Measurements from ENCODE around the gene ADGRB2.
A peak's percentile ranks its signal among the peaks of the same experiment; 100 is the strongest.

Gene ADGRB2

GRCh38 chr1:31789259-31790065 is 25.3 kb upstream of the ADGRB2 start:
- Histone ChIP-seq H3K4me1 (peaks cover 16% of the 10 kb centered on the region), H3K27me3 (no peaks in the 10 kb centered on the region), H3K36me3 (no peaks in the 10 kb centered on the region), H3K9me3 (no peaks in the 10 kb centered on the region), H3K4me3 (ENCODE audit: low read depth, low read length) (peak overlapping the region; percentile 65)
- peak; percentile 91 for DNase-seq
- TF ChIP-seq CTCF (IDR thresholded peaks at IDR 0.05; ENCODE audit: low read depth, low read length) = peak; percentile 69

- H3K4me1 ChIP-seq = peaks cover 23% of the 10 kb centered on the region
- no peaks in the 10 kb centered on the region for H3K36me3 ChIP-seq
- no peaks in the 10 kb centered on the region for H3K27me3 ChIP-seq
- H3K9me3 ChIP-seq = no peaks in the 10 kb centered on the region
- H3K4me3 ChIP-seq (ENCODE audit: low read depth, low read length) = peak overlapping the region; percentile 65
- TF ChIP-seq CTCF (IDR thresholded peaks at IDR 0.05; ENCODE audit: low read depth, low read length) = no peak
- peak; percentile 35 for DNase-seq
Measured at GRCh38 chr1:31788825-31789256, 24.7 kb upstream of the ADGRB2 start.

GRCh38 chr1:31788138-31788824 is 24.1 kb upstream of the ADGRB2 start:
- peak overlapping the region; percentile 65 for H3K4me3 ChIP-seq (ENCODE audit: low read depth, low read length)
- no peaks in the 10 kb centered on the region for H3K9me3 ChIP-seq
- H3K4me1 ChIP-seq = peaks cover 28% of the 10 kb centered on the region
- H3K36me3 ChIP-seq = no peaks in the 10 kb centered on the region
- no peaks in the 10 kb centered on the region for H3K27me3 ChIP-seq
- DNase-seq = peak; percentile 91
- no peak for TF ChIP-seq CTCF (IDR thresholded peaks at IDR 0.05; ENCODE audit: low read depth, low read length)

GRCh38 chr1:31787786-31788137 is 23.6 kb upstream of the ADGRB2 start:
- no peak for TF ChIP-seq CTCF (IDR thresholded peaks at IDR 0.05; ENCODE audit: low read depth, low read length)
- no peak for DNase-seq

GRCh38 chr1:31787261-31787660 is 23.1 kb upstream of the ADGRB2 start:
- DNase-seq = no peak
- Histone ChIP-seq H3K27me3 (no peaks in the 10 kb centered on the region), H3K36me3 (no peaks in the 10 kb centered on the region), H3K9me3 (no peaks in the 10 kb centered on the region), H3K4me1 (peaks cover 35% of the 10 kb centered on the region), H3K4me3 (ENCODE audit: low read depth, low read length) (no peak overlapping the region)
- TF ChIP-seq CTCF (IDR thresholded peaks at IDR 0.05; ENCODE audit: low read depth, low read length) = no peak

More at GRCh38 chr1:31787786-31788137, 23.6 kb upstream of the ADGRB2 start:
- H3K27me3 ChIP-seq = no peaks in the 10 kb centered on the region
- H3K4me3 ChIP-seq (ENCODE audit: low read depth, low read length) = peak overlapping the region; percentile 65
- H3K36me3 ChIP-seq = no peaks in the 10 kb centered on the region
- H3K9me3 ChIP-seq = no peaks in the 10 kb centered on the region
- H3K4me1 ChIP-seq = peaks cover 33% of the 10 kb centered on the region
